HEK293T (cell line): ENCODE measurements around the gene SCN9A.

ENCODE experiments used
- CTCF ChIA-PET: fragments of 350-600 bp; formaldehyde crosslinking; extraction: SDS; loops from one replicate; lab custom pipeline; 2021; ENCODE audit warnings: antibody characterized with exemption, inconsistent platforms; lab: Yijun Ruan, JAX
- POLR2A ChIA-PET: fragments of 350-600 bp; formaldehyde crosslinking; extraction: SDS; loops from one replicate; lab custom pipeline; 2020; ENCODE audit warnings: antibody characterized with exemption, inconsistent platforms; lab: Yijun Ruan, JAX
- DNase-seq: peaks from one replicate; pipeline ENCODE4 v3.0.0; 2012; ENCODE audit warnings: mixed read lengths; ENCODE audit errors: extremely low spot score
- ARNT ChIP-seq: fragments of 450-650 bp; IDR thresholded peaks from 2 replicates; pipeline ENCODE4 v1.6.1; 2017; ENCODE audit warnings: mild to moderate bottlenecking
- BHLHE40 ChIP-seq: fragments of 450-650 bp; IDR thresholded peaks from 2 replicates; pipeline ENCODE4 v1.6.1; 2016; ENCODE audit warnings: mild to moderate bottlenecking, moderate library complexity, borderline replicate concordance
- CTBP1 ChIP-seq: fragments of 450-650 bp; IDR thresholded peaks from 2 replicates; pipeline ENCODE4 v1.6.1; 2016; ENCODE audit warnings: borderline replicate concordance
- ELF4 ChIP-seq: fragments of 450-650 bp; IDR thresholded peaks from 2 replicates; pipeline ENCODE4 v1.6.1; 2017; ENCODE audit warnings: antibody characterized with exemption
- FOXA1 ChIP-seq: fragments of 450-650 bp; IDR thresholded peaks from 2 replicates; pipeline ENCODE4 v1.6.1; 2016; ENCODE audit warnings: mild to moderate bottlenecking
- FOXK2 ChIP-seq: fragments of 450-650 bp; IDR thresholded peaks from 2 replicates; pipeline ENCODE4 v1.6.1; 2016; ENCODE audit warnings: mild to moderate bottlenecking
- FOXM1 ChIP-seq: fragments of 450-650 bp; IDR thresholded peaks from 2 replicates; pipeline ENCODE4 v1.6.1; 2017; ENCODE audit warnings: mild to moderate bottlenecking, borderline replicate concordance
- HDGF ChIP-seq: fragments of 450-650 bp; IDR thresholded peaks from 2 replicates; pipeline ENCODE4 v1.6.1; 2017; ENCODE audit warnings: antibody characterized with exemption, borderline replicate concordance
- L3MBTL2 ChIP-seq: fragments of 450-650 bp; conservative IDR thresholded peaks from 2 replicates; pipeline ENCODE4 v1.6.1; 2016; ENCODE audit warnings: mild to moderate bottlenecking
- LEF1 ChIP-seq: fragments of 450-650 bp; IDR thresholded peaks from 2 replicates; pipeline ENCODE4 v1.6.1; 2017; ENCODE audit warnings: mild to moderate bottlenecking, borderline replicate concordance
- NFRKB ChIP-seq: fragments of 450-650 bp; IDR thresholded peaks from 2 replicates; pipeline ENCODE4 v1.6.1; 2016; ENCODE audit warnings: mild to moderate bottlenecking, moderate library complexity
- PKNOX1 ChIP-seq: fragments of 450-650 bp; IDR thresholded peaks from 2 replicates; pipeline ENCODE4 v1.6.1; 2016
- SP1 ChIP-seq: fragments of 450-650 bp; IDR thresholded peaks from 2 replicates; pipeline ENCODE4 v1.6.1; 2017
- SUZ12 ChIP-seq: fragments of 450-650 bp; IDR thresholded peaks from 2 replicates; pipeline ENCODE4 v1.6.1; 2016; ENCODE audit warnings: mild to moderate bottlenecking
- TARDBP ChIP-seq: fragments of 450-650 bp; IDR thresholded peaks from 2 replicates; pipeline ENCODE4 v1.6.1; 2016
- ZNF384 ChIP-seq: fragments of 450-650 bp; IDR thresholded peaks from 2 replicates; pipeline ENCODE4 v1.6.1; 2016

SCN9A gene

GRCh38 chr2:166394245-166394644 lies 18.5 kb upstream of the SCN9A start:
- DNase-seq = no peak
- ChIA-PET CTCF (no interaction called here), POLR2A (no interaction called here)
- no peak for TF ChIP-seq ELF4

- POLR2A ChIA-PET = no interaction called here
- CTCF ChIA-PET = interaction anchor here (0.6 kb wide), 1 partner anchor 13 kb away, joined by 4 read pairs; no protein-coding TSS in a partner anchor
These were observed 17.3 kb upstream of the SCN9A start for GRCh38 chr2:166393008-166393407.

GRCh38 chr2:166388481-166389070 lies 12.8 kb upstream of the SCN9A start:
- DNase-seq = no peak
- POLR2A ChIA-PET = no interaction called here
- CTCF ChIA-PET = interaction anchor here (1.1 kb wide), 1 partner anchor 27 kb away, joined by 4 read pairs; no protein-coding TSS in a partner anchor
- TF ChIP-seq TARDBP = no peak

More at GRCh38 chr2:166393008-166393407, 17.3 kb upstream of the SCN9A start:
- TF ChIP-seq NFRKB = no peak
- TF ChIP-seq FOXK2 = no peak
- TF ChIP-seq FOXA1 = no peak
- TF ChIP-seq FOXM1 = no peak
- TF ChIP-seq PKNOX1 = no peak
- no peak for TF ChIP-seq SP1
- TF ChIP-seq HDGF = no peak
- TF ChIP-seq TARDBP = no peak
- TF ChIP-seq SUZ12 = no peak
- TF ChIP-seq ELF4 = no peak
- TF ChIP-seq ZNF384 = no peak
- no peak for TF ChIP-seq CTBP1
- no peak for TF ChIP-seq ARNT
- no peak for TF ChIP-seq BHLHE40
- TF ChIP-seq L3MBTL2 = no peak
- no peak for DNase-seq

- ChIA-PET CTCF (interaction anchor here (0.9 to 1.8 kb wide), 3 partner anchors 10 to 34 kb away, joined by 3 to 5 read pairs (median 3); no protein-coding TSS in a partner anchor), POLR2A (no interaction called here)
- no peak for DNase-seq
- no peak for TF ChIP-seq FOXK2
- no peak for TF ChIP-seq FOXM1
- no peak for TF ChIP-seq BHLHE40
- no peak for TF ChIP-seq LEF1
- TF ChIP-seq TARDBP = no peak
- TF ChIP-seq CTBP1 = no peak
- no peak for TF ChIP-seq SP1
- TF ChIP-seq ARNT = no peak
- no peak for TF ChIP-seq HDGF
- no peak for TF ChIP-seq ZNF384
- no peak for TF ChIP-seq ELF4
- TF ChIP-seq L3MBTL2 = no peak
- no peak for TF ChIP-seq SUZ12
- no peak for TF ChIP-seq FOXA1
- TF ChIP-seq PKNOX1 = no peak
- no peak for TF ChIP-seq NFRKB
These were observed 9.6 kb upstream of the SCN9A start for GRCh38 chr2:166385313-166385712.

GRCh38 chr2:166384774-166385173 lies 9.0 kb upstream of the SCN9A start:
- ChIA-PET POLR2A (no interaction called here), CTCF (interaction anchor here (1.8 kb wide), 1 partner anchor 24 kb away, joined by 5 read pairs; no protein-coding TSS in a partner anchor)
- DNase-seq = no peak
- TF ChIP-seq LEF1 = no peak
- TF ChIP-seq FOXM1 = no peak
- no peak for TF ChIP-seq FOXA1
- TF ChIP-seq ELF4 = no peak
- TF ChIP-seq PKNOX1 = no peak
- TF ChIP-seq ARNT = no peak
- no peak for TF ChIP-seq CTBP1
- no peak for TF ChIP-seq ZNF384
- TF ChIP-seq L3MBTL2 = no peak
- TF ChIP-seq HDGF = no peak
- no peak for TF ChIP-seq FOXK2
- TF ChIP-seq SP1 = no peak
- TF ChIP-seq NFRKB = no peak
- TF ChIP-seq TARDBP = no peak
- TF ChIP-seq SUZ12 = no peak
- TF ChIP-seq BHLHE40 = no peak

GRCh38 chr2:166382448-166382847 lies 6.7 kb upstream of the SCN9A start:
- ChIA-PET POLR2A (interaction anchor here (1.5 kb wide), 1 partner anchor 23 kb away, joined by 3 read pairs; no protein-coding TSS in a partner anchor), CTCF (no interaction called here)
- no peak for DNase-seq
- no peak for TF ChIP-seq ELF4
- no peak for TF ChIP-seq FOXA1
- no peak for TF ChIP-seq LEF1
- TF ChIP-seq CTBP1 = no peak
- TF ChIP-seq FOXM1 = no peak
- no peak for TF ChIP-seq SUZ12
- TF ChIP-seq HDGF = no peak
- no peak for TF ChIP-seq ARNT
- no peak for TF ChIP-seq TARDBP
- no peak for TF ChIP-seq PKNOX1
- no peak for TF ChIP-seq ZNF384
- TF ChIP-seq FOXK2 = no peak
- TF ChIP-seq BHLHE40 = no peak
- TF ChIP-seq L3MBTL2 = no peak
- no peak for TF ChIP-seq NFRKB
- no peak for TF ChIP-seq SP1
